ENCODE results near the gene ALPK1. TPM values are rescaled to one million over a fixed set of nuclear protein-coding genes. Genes with fewer than 3 reads are reported as not detected.

The ALPK1 gene
- polyA plus RNA-seq, 3 donors = 10.1 to 18.5 (median 12.8) TPM

Other genes starting within 250 kb of the ALPK1 start
- 1 to 10 TPM in 2 of 3 donors, under 1 TPM in 1; 0.86 to 1.5 (median 1.3) TPM for gene FAM241A, start 151.9 kb upstream of the ALPK1 start, polyA plus RNA-seq (ENCODE audit: insufficient read length in 3 of 3)
- 10 to 100 TPM; 31.5 to 39.7 (median 36.3) TPM for gene AP1AR, start 65.6 kb upstream of the ALPK1 start, polyA plus RNA-seq (ENCODE audit: insufficient read length in 3 of 3)
- gene TIFA, start 11.5 kb upstream of the ALPK1 start, polyA plus RNA-seq (ENCODE audit: insufficient read length in 3 of 3) = 10 to 100 TPM; 15.2 to 18.0 (median 16.0) TPM
- gene NEUROG2, start 218.8 kb downstream of the ALPK1 start, polyA plus RNA-seq (ENCODE audit: insufficient read length in 3 of 3) = not detected